ENCODE measurements around the gene ZNF239. TPM values are rescaled to one million over a fixed set of nuclear protein-coding genes. Genes with fewer than 3 reads are reported as not detected.
A peak's percentile ranks its signal among the peaks of the same experiment; 100 is the strongest.

Gene ZNF239
- 4.7 and 5.0 TPM in 2 replicates for total RNA-seq

- Histone ChIP-seq H3K27me3 (ENCODE audit: insufficient read depth, low read length) (no peaks in the 10 kb centered on the region), H3K4me2 (ENCODE audit: insufficient read depth, low read length) (peak within 1 kb of the TSS; percentile 89), H3K79me2 (ENCODE audit: insufficient read depth, low read length) (no peaks in the 10 kb centered on the region), H3K27ac (ENCODE audit: low read depth, low read length) (peak within 1 kb of the TSS; percentile 3), H3K4me1 (ENCODE audit: insufficient read depth, low read length) (peaks cover 13% of the 10 kb centered on the region), H3K9me3 (ENCODE audit: low read depth, low read length) (no peaks in the 10 kb centered on the region), H3K36me3 (ENCODE audit: insufficient read depth, low read length) (peaks cover 7% of the 10 kb centered on the region), H2AFZ (ENCODE audit: low read length) (peak within 1 kb of the TSS; percentile 85), H4K20me1 (ENCODE audit: insufficient read depth, low read length) (no peaks in the 10 kb centered on the region), H3K4me3 (ENCODE audit: insufficient read depth, low read length) (peak within 1 kb of the TSS; percentile 79)
- TF ChIP-seq, protein P1, sequence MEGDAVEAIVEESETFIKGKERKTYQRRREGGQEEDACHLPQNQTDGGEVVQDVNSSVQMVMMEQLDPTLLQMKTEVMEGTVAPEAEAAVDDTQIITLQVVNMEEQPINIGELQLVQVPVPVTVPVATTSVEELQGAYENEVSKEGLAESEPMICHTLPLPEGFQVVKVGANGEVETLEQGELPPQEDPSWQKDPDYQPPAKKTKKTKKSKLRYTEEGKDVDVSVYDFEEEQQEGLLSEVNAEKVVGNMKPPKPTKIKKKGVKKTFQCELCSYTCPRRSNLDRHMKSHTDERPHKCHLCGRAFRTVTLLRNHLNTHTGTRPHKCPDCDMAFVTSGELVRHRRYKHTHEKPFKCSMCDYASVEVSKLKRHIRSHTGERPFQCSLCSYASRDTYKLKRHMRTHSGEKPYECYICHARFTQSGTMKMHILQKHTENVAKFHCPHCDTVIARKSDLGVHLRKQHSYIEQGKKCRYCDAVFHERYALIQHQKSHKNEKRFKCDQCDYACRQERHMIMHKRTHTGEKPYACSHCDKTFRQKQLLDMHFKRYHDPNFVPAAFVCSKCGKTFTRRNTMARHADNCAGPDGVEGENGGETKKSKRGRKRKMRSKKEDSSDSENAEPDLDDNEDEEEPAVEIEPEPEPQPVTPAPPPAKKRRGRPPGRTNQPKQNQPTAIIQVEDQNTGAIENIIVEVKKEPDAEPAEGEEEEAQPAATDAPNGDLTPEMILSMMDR (IDR thresholded peaks at IDR 0.05; ENCODE audit: extremely low read depth, low read depth, low read length) = no peak
- DNase-seq (ENCODE audit: insufficient read length, low spot score, missing footprints) = peak; percentile 94
Measured at GRCh38 chr10:43574001-43574892, at the start of gene ZNF239. Gene ZNF239, minus strand, starts transcription at chr10:43574616. Its CDS starts 16,537 bp downstream, at chr10:43558079.

- Histone ChIP-seq H3K36me3 (ENCODE audit: insufficient read depth, low read length) (no peaks in the 10 kb centered on the region), H3K4me2 (ENCODE audit: insufficient read depth, low read length) (peak overlapping the region; percentile 56), H2AFZ (ENCODE audit: low read length) (no peak overlapping the region), H3K9me3 (ENCODE audit: low read depth, low read length) (peaks cover 3% of the 10 kb centered on the region), H3K79me2 (ENCODE audit: insufficient read depth, low read length) (no peaks in the 10 kb centered on the region), H4K20me1 (ENCODE audit: insufficient read depth, low read length) (no peaks in the 10 kb centered on the region), H3K27ac (ENCODE audit: low read depth, low read length) (no peak overlapping the region), H3K4me3 (ENCODE audit: insufficient read depth, low read length) (peak overlapping the region; percentile 54), H3K4me1 (ENCODE audit: insufficient read depth, low read length) (no peaks in the 10 kb centered on the region), H3K27me3 (ENCODE audit: insufficient read depth, low read length) (no peaks in the 10 kb centered on the region)
- DNase-seq (ENCODE audit: insufficient read length, low spot score, missing footprints) = no peak
- TF ChIP-seq, protein P1 (IDR thresholded peaks at IDR 0.05; ENCODE audit: extremely low read depth, low read depth, low read length) = no peak
Measured at GRCh38 chr10:43623351-43623750, 48.9 kb upstream of the ZNF239 start.

DNA sequence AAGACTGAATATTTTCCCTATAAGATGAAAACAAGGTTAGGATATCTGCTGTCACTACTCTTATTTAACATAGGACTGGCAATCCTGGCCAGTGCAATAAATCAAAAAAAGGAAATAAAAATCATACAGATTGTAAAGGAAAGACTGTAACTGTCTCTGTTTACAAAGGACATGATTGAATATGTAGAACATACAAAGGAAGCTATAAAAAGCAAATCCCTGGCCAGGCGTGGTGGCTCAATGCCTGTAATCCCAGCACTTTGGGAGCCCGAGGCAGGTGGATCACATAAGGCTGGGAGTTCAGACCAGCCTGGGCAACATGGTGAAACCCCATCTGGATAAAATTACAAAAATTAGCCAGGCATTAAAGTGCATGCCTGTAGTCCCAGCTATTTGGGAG lies 47.6 kb upstream of the ZNF239 start:
- H3K27ac ChIP-seq (ENCODE audit: low read depth, low read length) = no peak overlapping the region
- DNase-seq (ENCODE audit: insufficient read length, low spot score, missing footprints) = no peak
- H3K79me2 ChIP-seq (ENCODE audit: insufficient read depth, low read length) = no peaks in the 10 kb centered on the region
- no peaks in the 10 kb centered on the region for H3K27me3 ChIP-seq (ENCODE audit: insufficient read depth, low read length)
- no peaks in the 10 kb centered on the region for H3K36me3 ChIP-seq (ENCODE audit: insufficient read depth, low read length)
- H3K4me3 ChIP-seq (ENCODE audit: insufficient read depth, low read length) = no peak overlapping the region
- TF ChIP-seq, protein P1 (IDR thresholded peaks at IDR 0.05; ENCODE audit: extremely low read depth, low read depth, low read length) = no peak
- no peak overlapping the region for H3K4me2 ChIP-seq (ENCODE audit: insufficient read depth, low read length)
- H3K4me1 ChIP-seq (ENCODE audit: insufficient read depth, low read length) = no peaks in the 10 kb centered on the region
- H2AFZ ChIP-seq (ENCODE audit: low read length) = no peak overlapping the region
- no peaks in the 10 kb centered on the region for H4K20me1 ChIP-seq (ENCODE audit: insufficient read depth, low read length)
- peaks cover 3% of the 10 kb centered on the region for H3K9me3 ChIP-seq (ENCODE audit: low read depth, low read length)

DNA sequence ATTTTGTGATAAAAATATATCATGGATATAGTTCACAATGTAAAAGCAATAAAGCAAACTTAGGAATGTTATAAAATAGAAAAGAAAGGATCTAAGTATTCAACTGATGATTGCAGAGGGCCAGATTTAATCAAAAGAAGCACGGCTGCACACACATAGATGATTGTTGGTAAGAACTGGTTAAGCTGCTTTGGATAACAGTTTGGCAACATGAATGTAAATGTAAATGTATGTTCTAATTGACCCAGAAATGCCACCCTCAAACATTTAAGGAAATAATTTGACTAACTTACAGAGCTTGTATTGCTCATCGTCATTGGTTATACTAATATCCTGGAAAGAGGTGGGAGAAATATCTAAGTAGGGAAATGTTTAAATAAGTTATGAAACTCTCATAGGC lies 45.0 kb upstream of the ZNF239 start:
- no peak overlapping the region for H2AFZ ChIP-seq (ENCODE audit: low read length)
- TF ChIP-seq, protein P1 (IDR thresholded peaks at IDR 0.05; ENCODE audit: extremely low read depth, low read depth, low read length) = no peak
- H3K9me3 ChIP-seq (ENCODE audit: low read depth, low read length) = peaks cover 15% of the 10 kb centered on the region

More for the DNA sequence above, 45.0 kb upstream of the ZNF239 start:
- Histone ChIP-seq H3K4me2 (ENCODE audit: insufficient read depth, low read length) (no peak overlapping the region), H3K4me3 (ENCODE audit: insufficient read depth, low read length) (no peak overlapping the region), H3K79me2 (ENCODE audit: insufficient read depth, low read length) (no peaks in the 10 kb centered on the region), H3K27me3 (ENCODE audit: insufficient read depth, low read length) (no peaks in the 10 kb centered on the region), H4K20me1 (ENCODE audit: insufficient read depth, low read length) (no peaks in the 10 kb centered on the region), H3K27ac (ENCODE audit: low read depth, low read length) (no peak overlapping the region), H3K36me3 (ENCODE audit: insufficient read depth, low read length) (peaks cover 11% of the 10 kb centered on the region), H3K4me1 (ENCODE audit: insufficient read depth, low read length) (no peaks in the 10 kb centered on the region)
- no peak for DNase-seq (ENCODE audit: insufficient read length, low spot score, missing footprints)

All from osteoblast (primary cell).